ENCODE measurements around the gene LHX2. TPM values are rescaled to one million over a fixed set of nuclear protein-coding genes. Genes with fewer than 3 reads are reported as not detected.

LHX2 gene
- total RNA-seq, 4 donors from 2014 or later: not detected

DNA sequence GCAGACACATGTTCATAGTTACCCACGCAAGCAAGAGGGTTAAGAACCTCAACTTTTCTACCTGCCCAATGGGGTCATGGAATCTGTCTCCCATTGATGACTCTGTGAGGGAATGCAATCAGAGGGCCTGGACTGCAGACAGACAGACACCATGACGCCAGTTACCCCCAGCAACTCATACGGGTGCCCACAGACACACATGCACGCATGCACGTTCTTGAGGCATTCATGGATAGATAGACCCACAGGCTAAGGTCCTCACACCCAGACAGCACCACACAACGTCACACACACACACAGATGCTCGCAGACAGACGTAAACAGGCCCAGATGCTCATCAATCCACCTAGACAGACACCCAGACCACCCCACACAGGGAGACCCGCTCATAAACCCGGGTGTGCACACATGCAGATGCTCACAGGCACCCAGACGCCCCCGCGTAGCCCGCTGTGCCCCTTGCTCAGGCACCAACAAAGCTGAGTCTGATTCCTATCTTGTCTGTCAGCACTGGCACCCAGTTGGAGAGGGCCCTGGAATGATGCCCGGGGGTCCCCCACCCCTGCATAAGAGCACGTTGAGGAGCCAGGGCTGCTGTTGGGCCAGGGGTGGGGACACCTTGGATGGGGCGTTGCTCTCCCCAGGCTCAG is 23.6 kb downstream of the LHX2 start:
- TF ChIP-seq, protein P1, sequence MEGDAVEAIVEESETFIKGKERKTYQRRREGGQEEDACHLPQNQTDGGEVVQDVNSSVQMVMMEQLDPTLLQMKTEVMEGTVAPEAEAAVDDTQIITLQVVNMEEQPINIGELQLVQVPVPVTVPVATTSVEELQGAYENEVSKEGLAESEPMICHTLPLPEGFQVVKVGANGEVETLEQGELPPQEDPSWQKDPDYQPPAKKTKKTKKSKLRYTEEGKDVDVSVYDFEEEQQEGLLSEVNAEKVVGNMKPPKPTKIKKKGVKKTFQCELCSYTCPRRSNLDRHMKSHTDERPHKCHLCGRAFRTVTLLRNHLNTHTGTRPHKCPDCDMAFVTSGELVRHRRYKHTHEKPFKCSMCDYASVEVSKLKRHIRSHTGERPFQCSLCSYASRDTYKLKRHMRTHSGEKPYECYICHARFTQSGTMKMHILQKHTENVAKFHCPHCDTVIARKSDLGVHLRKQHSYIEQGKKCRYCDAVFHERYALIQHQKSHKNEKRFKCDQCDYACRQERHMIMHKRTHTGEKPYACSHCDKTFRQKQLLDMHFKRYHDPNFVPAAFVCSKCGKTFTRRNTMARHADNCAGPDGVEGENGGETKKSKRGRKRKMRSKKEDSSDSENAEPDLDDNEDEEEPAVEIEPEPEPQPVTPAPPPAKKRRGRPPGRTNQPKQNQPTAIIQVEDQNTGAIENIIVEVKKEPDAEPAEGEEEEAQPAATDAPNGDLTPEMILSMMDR (IDR thresholded peaks at IDR 0.05): no peak
- TF ChIP-seq POLR2A (IDR thresholded peaks at IDR 0.05): no peak
- H3K9me3 ChIP-seq: no peaks in the 10 kb centered on the region
- H3K4me1 ChIP-seq: peaks cover 0 to 3% (median 0%) of the 10 kb centered on the region in 4 donors
- no peaks in the 10 kb centered on the region for H3K36me3 ChIP-seq
- H3K4me3 ChIP-seq: no peak overlapping the region
- no peak for DNase-seq
- no peak overlapping the region for H3K27ac ChIP-seq
- no peaks in the 10 kb centered on the region for H3K27me3 ChIP-seq

GRCh38 chr9:124036578-124036977 is 25.0 kb downstream of the LHX2 start:
- no peak overlapping the region for H3K27ac ChIP-seq
- H3K27me3 ChIP-seq: peaks cover 0 to under 1% of the 10 kb centered on the region in 2 donors
- TF ChIP-seq POLR2A (IDR thresholded peaks at IDR 0.05): no peak
- TF ChIP-seq, protein P1 (IDR thresholded peaks at IDR 0.05): no peak

DNA sequence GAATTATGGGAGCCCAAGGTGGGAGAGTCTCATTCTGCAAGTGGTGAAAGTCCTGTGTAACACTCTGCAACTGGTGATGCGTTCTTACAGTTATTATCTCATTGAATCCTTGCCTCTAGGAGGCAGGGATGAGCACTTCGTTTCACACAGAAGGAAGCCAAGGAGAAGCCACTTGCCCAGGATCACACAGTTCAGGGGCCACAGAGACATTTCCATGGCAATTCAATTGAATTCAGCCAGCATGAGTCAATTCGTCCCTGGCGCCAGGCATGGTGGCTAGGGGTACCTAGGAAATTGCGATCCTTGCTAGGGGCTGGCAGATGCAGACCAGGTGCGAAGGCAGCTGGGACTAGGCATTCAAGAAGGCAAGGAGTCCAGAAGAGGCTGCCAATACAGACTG is 26.2 kb downstream of the LHX2 start:
- H3K27me3 ChIP-seq: peaks cover 0 to 8% of the 10 kb centered on the region in 2 donors
- H3K4me3 ChIP-seq: no peak overlapping the region
- H3K4me1 ChIP-seq: peaks cover 4 to 12% (median 6%) of the 10 kb centered on the region in 4 donors
- no peak for DNase-seq
- H3K27ac ChIP-seq: no peak overlapping the region
- H3K9me3 ChIP-seq: no peaks in the 10 kb centered on the region
- TF ChIP-seq, protein P1 (IDR thresholded peaks at IDR 0.05): no peak
- TF ChIP-seq POLR2A (IDR thresholded peaks at IDR 0.05): no peak
- no peaks in the 10 kb centered on the region for H3K36me3 ChIP-seq

More at GRCh38 chr9:124036578-124036977, 25.0 kb downstream of the LHX2 start:
- H3K9me3 ChIP-seq: no peaks in the 10 kb centered on the region
- H3K36me3 ChIP-seq: no peaks in the 10 kb centered on the region
- H3K4me1 ChIP-seq: peaks cover 4 to 15% (median 5%) of the 10 kb centered on the region in 4 donors
- no peak for DNase-seq
- no peak overlapping the region for H3K4me3 ChIP-seq

GRCh38 chr9:124038239-124038638 is 26.7 kb downstream of the LHX2 start:
- Histone ChIP-seq H3K27ac (no peak overlapping the region), H3K9me3 (no peaks in the 10 kb centered on the region), H3K36me3 (no peaks in the 10 kb centered on the region), H3K4me3 (no peak overlapping the region), H3K27me3 (peaks cover 0 to 8% of the 10 kb centered on the region in 2 donors), H3K4me1 (peaks cover 4 to 12% (median 6%) of the 10 kb centered on the region in 4 donors)
- TF ChIP-seq, protein P1 (IDR thresholded peaks at IDR 0.05): no peak
- no peak for TF ChIP-seq POLR2A (IDR thresholded peaks at IDR 0.05)
- DNase-seq: no peak

DNA sequence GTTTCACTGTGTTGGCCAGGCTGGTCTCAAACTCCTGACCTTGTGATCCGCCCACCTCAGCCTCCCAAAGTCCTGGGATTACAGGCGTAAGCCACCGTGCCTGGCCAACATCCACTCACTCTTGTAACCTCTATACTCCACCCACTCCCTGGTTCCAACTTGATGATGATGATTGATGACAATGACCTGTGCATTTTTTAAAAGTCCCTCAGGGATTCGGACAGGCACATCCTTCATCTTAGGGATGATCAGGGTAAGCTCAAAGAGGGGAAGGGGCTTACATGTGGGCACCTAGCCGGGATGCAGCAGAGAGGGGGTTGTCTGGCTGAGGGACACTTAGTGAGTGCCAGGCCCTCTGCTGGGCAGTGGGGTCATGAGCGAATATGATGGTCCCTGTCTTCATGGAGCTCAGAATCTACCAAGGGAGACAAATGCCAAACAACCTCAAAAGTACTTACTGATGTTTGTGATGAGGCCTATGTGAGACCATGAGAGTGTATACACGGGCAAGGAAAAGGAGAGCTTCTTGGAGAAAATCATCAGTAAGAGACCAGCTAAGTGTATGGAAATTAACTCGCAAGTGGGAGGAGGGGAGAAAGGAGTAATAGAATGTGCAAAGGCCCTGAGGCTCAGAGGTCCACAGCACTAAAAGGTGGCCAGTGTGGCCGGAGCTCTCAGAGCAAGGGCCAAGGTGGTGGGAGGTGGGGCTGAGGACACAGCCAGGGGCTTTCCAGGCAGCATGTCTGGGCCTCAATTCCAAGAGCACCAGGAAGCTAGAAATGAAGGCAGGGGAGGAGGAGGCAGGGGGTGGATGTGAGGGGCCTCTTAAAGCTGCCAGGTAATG is 27.4 kb downstream of the LHX2 start:
- TF ChIP-seq POLR2A (IDR thresholded peaks at IDR 0.05): no peak
- TF ChIP-seq, protein P1 (IDR thresholded peaks at IDR 0.05): no peak
- DNase-seq: no peak

More for the DNA sequence above, 27.4 kb downstream of the LHX2 start:
- H3K36me3 ChIP-seq: no peaks in the 10 kb centered on the region
- no peak overlapping the region for H3K4me3 ChIP-seq
- peaks cover 4 to 12% (median 6%) of the 10 kb centered on the region in 4 donors for H3K4me1 ChIP-seq
- no peak overlapping the region for H3K27ac ChIP-seq
- peaks cover 0 to 8% of the 10 kb centered on the region in 2 donors for H3K27me3 ChIP-seq
- H3K9me3 ChIP-seq: no peaks in the 10 kb centered on the region
